ENCODE measurements around the gene TPSG1.

DNA sequence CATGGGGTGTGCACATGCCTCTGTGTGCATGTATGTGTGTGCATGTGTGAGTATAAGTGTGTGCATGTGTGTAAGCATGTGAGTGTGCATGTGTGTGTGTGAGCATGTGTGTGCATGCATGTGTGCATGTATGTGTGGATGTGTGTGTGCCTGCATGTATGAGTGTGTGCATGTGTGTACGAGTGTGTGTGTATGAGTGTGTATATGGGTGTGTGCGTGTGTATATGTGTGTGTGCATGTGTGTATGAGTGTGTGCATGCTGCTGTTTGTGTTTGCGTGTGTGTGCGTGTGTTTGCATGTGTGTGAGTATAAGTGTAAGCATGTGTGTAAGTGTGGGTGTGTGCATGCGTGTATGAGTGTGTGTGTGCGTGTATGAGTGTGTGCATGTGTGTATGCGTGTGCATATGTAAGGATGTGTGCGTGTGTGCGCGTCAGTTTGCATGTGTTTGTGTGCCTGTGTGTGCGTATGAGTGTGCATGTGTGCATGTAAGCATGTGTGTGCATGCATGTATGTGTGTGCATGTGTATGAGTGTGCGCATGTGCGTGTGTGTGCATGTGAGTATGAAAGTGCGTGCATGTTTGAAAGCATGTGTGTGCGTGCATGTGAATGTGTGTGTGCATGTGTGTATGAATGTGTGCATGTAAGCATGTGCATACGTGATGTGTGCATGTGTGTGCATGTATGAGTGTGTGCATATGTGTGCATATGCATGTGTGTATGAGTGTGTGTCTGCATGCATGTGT, 39.4 kb upstream of the TPSG1 start:
- TF ChIP-seq, protein P1, sequence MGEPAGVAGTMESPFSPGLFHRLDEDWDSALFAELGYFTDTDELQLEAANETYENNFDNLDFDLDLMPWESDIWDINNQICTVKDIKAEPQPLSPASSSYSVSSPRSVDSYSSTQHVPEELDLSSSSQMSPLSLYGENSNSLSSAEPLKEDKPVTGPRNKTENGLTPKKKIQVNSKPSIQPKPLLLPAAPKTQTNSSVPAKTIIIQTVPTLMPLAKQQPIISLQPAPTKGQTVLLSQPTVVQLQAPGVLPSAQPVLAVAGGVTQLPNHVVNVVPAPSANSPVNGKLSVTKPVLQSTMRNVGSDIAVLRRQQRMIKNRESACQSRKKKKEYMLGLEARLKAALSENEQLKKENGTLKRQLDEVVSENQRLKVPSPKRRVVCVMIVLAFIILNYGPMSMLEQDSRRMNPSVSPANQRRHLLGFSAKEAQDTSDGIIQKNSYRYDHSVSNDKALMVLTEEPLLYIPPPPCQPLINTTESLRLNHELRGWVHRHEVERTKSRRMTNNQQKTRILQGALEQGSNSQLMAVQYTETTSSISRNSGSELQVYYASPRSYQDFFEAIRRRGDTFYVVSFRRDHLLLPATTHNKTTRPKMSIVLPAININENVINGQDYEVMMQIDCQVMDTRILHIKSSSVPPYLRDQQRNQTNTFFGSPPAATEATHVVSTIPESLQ (CRISPR knock-in tag; IDR thresholded peaks at IDR 0.05): no peak
- TF ChIP-seq, protein P2, sequence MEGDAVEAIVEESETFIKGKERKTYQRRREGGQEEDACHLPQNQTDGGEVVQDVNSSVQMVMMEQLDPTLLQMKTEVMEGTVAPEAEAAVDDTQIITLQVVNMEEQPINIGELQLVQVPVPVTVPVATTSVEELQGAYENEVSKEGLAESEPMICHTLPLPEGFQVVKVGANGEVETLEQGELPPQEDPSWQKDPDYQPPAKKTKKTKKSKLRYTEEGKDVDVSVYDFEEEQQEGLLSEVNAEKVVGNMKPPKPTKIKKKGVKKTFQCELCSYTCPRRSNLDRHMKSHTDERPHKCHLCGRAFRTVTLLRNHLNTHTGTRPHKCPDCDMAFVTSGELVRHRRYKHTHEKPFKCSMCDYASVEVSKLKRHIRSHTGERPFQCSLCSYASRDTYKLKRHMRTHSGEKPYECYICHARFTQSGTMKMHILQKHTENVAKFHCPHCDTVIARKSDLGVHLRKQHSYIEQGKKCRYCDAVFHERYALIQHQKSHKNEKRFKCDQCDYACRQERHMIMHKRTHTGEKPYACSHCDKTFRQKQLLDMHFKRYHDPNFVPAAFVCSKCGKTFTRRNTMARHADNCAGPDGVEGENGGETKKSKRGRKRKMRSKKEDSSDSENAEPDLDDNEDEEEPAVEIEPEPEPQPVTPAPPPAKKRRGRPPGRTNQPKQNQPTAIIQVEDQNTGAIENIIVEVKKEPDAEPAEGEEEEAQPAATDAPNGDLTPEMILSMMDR (IDR thresholded peaks at IDR 0.05): no peak
- TF ChIP-seq, protein P3, sequence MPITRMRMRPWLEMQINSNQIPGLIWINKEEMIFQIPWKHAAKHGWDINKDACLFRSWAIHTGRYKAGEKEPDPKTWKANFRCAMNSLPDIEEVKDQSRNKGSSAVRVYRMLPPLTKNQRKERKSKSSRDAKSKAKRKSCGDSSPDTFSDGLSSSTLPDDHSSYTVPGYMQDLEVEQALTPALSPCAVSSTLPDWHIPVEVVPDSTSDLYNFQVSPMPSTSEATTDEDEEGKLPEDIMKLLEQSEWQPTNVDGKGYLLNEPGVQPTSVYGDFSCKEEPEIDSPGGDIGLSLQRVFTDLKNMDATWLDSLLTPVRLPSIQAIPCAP (CRISPR knock-in tag; IDR thresholded peaks at IDR 0.05): no peak
- TF ChIP-seq JUN (CRISPR knock-in tag; IDR thresholded peaks at IDR 0.05) (no peak), ESRRA (CRISPR knock-in tag; IDR thresholded peaks at IDR 0.05; ENCODE audit: borderline replicate concordance) (no peak), ZNF423 (CRISPR knock-in tag; IDR thresholded peaks at IDR 0.05) (no peak)
- TF ChIP-seq, protein P4, sequence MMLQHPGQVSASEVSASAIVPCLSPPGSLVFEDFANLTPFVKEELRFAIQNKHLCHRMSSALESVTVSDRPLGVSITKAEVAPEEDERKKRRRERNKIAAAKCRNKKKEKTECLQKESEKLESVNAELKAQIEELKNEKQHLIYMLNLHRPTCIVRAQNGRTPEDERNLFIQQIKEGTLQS (CRISPR knock-in tag; conservative IDR thresholded peaks at IDR 0.05): no peak
- TF ChIP-seq, protein P5, sequence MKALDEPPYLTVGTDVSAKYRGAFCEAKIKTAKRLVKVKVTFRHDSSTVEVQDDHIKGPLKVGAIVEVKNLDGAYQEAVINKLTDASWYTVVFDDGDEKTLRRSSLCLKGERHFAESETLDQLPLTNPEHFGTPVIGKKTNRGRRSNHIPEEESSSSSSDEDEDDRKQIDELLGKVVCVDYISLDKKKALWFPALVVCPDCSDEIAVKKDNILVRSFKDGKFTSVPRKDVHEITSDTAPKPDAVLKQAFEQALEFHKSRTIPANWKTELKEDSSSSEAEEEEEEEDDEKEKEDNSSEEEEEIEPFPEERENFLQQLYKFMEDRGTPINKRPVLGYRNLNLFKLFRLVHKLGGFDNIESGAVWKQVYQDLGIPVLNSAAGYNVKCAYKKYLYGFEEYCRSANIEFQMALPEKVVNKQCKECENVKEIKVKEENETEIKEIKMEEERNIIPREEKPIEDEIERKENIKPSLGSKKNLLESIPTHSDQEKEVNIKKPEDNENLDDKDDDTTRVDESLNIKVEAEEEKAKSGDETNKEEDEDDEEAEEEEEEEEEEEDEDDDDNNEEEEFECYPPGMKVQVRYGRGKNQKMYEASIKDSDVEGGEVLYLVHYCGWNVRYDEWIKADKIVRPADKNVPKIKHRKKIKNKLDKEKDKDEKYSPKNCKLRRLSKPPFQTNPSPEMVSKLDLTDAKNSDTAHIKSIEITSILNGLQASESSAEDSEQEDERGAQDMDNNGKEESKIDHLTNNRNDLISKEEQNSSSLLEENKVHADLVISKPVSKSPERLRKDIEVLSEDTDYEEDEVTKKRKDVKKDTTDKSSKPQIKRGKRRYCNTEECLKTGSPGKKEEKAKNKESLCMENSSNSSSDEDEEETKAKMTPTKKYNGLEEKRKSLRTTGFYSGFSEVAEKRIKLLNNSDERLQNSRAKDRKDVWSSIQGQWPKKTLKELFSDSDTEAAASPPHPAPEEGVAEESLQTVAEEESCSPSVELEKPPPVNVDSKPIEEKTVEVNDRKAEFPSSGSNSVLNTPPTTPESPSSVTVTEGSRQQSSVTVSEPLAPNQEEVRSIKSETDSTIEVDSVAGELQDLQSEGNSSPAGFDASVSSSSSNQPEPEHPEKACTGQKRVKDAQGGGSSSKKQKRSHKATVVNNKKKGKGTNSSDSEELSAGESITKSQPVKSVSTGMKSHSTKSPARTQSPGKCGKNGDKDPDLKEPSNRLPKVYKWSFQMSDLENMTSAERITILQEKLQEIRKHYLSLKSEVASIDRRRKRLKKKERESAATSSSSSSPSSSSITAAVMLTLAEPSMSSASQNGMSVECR (CRISPR knock-in tag; IDR thresholded peaks at IDR 0.05; ENCODE audit: borderline replicate concordance): no peak
- TF ChIP-seq, protein P6, sequence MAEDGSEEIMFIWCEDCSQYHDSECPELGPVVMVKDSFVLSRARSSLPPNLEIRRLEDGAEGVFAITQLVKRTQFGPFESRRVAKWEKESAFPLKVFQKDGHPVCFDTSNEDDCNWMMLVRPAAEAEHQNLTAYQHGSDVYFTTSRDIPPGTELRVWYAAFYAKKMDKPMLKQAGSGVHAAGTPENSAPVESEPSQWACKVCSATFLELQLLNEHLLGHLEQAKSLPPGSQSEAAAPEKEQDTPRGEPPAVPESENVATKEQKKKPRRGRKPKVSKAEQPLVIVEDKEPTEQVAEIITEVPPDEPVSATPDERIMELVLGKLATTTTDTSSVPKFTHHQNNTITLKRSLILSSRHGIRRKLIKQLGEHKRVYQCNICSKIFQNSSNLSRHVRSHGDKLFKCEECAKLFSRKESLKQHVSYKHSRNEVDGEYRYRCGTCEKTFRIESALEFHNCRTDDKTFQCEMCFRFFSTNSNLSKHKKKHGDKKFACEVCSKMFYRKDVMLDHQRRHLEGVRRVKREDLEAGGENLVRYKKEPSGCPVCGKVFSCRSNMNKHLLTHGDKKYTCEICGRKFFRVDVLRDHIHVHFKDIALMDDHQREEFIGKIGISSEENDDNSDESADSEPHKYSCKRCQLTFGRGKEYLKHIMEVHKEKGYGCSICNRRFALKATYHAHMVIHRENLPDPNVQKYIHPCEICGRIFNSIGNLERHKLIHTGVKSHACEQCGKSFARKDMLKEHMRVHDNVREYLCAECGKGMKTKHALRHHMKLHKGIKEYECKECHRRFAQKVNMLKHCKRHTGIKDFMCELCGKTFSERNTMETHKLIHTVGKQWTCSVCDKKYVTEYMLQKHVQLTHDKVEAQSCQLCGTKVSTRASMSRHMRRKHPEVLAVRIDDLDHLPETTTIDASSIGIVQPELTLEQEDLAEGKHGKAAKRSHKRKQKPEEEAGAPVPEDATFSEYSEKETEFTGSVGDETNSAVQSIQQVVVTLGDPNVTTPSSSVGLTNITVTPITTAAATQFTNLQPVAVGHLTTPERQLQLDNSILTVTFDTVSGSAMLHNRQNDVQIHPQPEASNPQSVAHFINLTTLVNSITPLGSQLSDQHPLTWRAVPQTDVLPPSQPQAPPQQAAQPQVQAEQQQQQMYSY (CRISPR knock-in tag; IDR thresholded peaks at IDR 0.05): no peak
- TF ChIP-seq, protein P7, sequence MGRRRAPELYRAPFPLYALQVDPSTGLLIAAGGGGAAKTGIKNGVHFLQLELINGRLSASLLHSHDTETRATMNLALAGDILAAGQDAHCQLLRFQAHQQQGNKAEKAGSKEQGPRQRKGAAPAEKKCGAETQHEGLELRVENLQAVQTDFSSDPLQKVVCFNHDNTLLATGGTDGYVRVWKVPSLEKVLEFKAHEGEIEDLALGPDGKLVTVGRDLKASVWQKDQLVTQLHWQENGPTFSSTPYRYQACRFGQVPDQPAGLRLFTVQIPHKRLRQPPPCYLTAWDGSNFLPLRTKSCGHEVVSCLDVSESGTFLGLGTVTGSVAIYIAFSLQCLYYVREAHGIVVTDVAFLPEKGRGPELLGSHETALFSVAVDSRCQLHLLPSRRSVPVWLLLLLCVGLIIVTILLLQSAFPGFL (CRISPR knock-in tag; IDR thresholded peaks at IDR 0.05; ENCODE audit: borderline replicate concordance): no peak
